Adipose tissue (tissue), 3 donors: ENCODE data around the gene POU2F1. TPM values are rescaled to one million over a fixed set of nuclear protein-coding genes. Genes with fewer than 3 reads are reported as not detected.

Experiments used
- H3K27ac ChIP-seq: one replicate; pipeline ENCODE4 v1.5.1; 2013; ENCODE audit warnings: low read depth, low read length
- WGBS, 3 donors: extraction: QIAGEN DNeasy Blood & Tissue Kit; methylation state at CpG; one replicate each; pipeline ENCODE4 v1.1.7; 2013; 5-methylcytosine and 5-hydroxymethylcytosine counted together
- polyA plus RNA-seq, 3 donors: library from polyadenylated mRNA; stranded (reverse); fragments of 200-250 nt; gene quantifications; one replicate each; pipeline ENCODE4 v1.2.3, GENCODE V29; 2013
- donor health status: healthy with polysubstance abuse.
- donor health status: Bipolar disorder and iron deficiency.
- donor health status: healthy.

POU2F1 gene
- polyA plus RNA-seq, 3 donors, result 0.97 to 1.8 (median 1.4) TPM

GRCh38 chr1:167425482-167425881 lies 204.8 kb downstream of the POU2F1 start:
- no peak overlapping the region for H3K27ac ChIP-seq
- WGBS, 3 donors, result 92 to 95% (median 94%) methylated on average over 7 of the region's 7 CpGs

- WGBS, 3 donors, result 73 to 95% (median 94%) methylated on average over 4 of the region's 4 CpGs
- H3K27ac ChIP-seq, result no peak overlapping the region
Observed at GRCh38 chr1:167426716-167427115, 206.0 kb downstream of the POU2F1 start.

- WGBS, 3 donors, result 63 to 91% (median 69%) methylated on average over 5 of the region's 5 CpGs
- no peak overlapping the region for H3K27ac ChIP-seq
Observed at GRCh38 chr1:167427848-167428247, 207.2 kb downstream of the POU2F1 start.

- no peak overlapping the region for H3K27ac ChIP-seq
- WGBS, 3 donors, result 53 to 69% (median 61%) methylated on average over 2 of the region's 2 CpGs
Observed at GRCh38 chr1:167428395-167428794, 207.7 kb downstream of the POU2F1 start.

GRCh38 chr1:167429612-167430011 lies 208.9 kb downstream of the POU2F1 start:
- no peak overlapping the region for H3K27ac ChIP-seq
- WGBS, 3 donors, result 56 to 76% (median 63%) methylated on average over 2 of the region's 2 CpGs

- H3K27ac ChIP-seq, result no peak overlapping the region
- WGBS, 3 donors, result 80 to 88% (median 82%) methylated on average over 17 of the region's 17 CpGs
Observed at GRCh38 chr1:167430134-167430848, 209.6 kb downstream of the POU2F1 start.

- H3K27ac ChIP-seq, result no peak overlapping the region
- WGBS, 3 donors, result 85 to 92% (median 91%) methylated on average over 10 of the region's 10 CpGs
Observed at GRCh38 chr1:167430849-167431242, 210.2 kb downstream of the POU2F1 start.

- H3K27ac ChIP-seq, result no peak overlapping the region
- 83 to 88% (median 84%) methylated on average over 14 of the region's 14 CpGs for WGBS, 3 donors
Observed at GRCh38 chr1:167431261-167431908, 210.7 kb downstream of the POU2F1 start.

- no peak overlapping the region for H3K27ac ChIP-seq
- 77 to 91% (median 86%) methylated on average over 8 of the region's 8 CpGs for WGBS, 3 donors
Observed at GRCh38 chr1:167431909-167432650, 211.4 kb downstream of the POU2F1 start.

- 96 to 98% (median 97%) methylated on average over 7 of the region's 7 CpGs for WGBS, 3 donors
- no peak overlapping the region for H3K27ac ChIP-seq
Observed at GRCh38 chr1:167432780-167433179, 212.1 kb downstream of the POU2F1 start.

GRCh38 chr1:167433884-167434283 lies 213.2 kb downstream of the POU2F1 start:
- H3K27ac ChIP-seq, result no peak overlapping the region
- 90 to 94% (median 91%) methylated on average over 6 of the region's 6 CpGs for WGBS, 3 donors

GRCh38 chr1:167434306-167434705 lies 213.6 kb downstream of the POU2F1 start:
- WGBS, 3 donors, result 84 to 92% (median 86%) methylated on average over 6 of the region's 6 CpGs
- H3K27ac ChIP-seq, result no peak overlapping the region

- H3K27ac ChIP-seq, result no peak overlapping the region
- 89 to 92% (median 92%) methylated on average over 4 of the region's 4 CpGs for WGBS, 3 donors
Observed at GRCh38 chr1:167435484-167435883, 214.8 kb downstream of the POU2F1 start.

GRCh38 chr1:167438171-167439138 lies 217.8 kb downstream of the POU2F1 start:
- no peak overlapping the region for H3K27ac ChIP-seq
- 62 to 84% (median 69%) methylated on average over 17 of the region's 17 CpGs for WGBS, 3 donors

GRCh38 chr1:167439301-167439988 lies 218.8 kb downstream of the POU2F1 start:
- H3K27ac ChIP-seq, result no peak overlapping the region
- 6 to 10% (median 8%) methylated on average over 49 of the region's 49 CpGs for WGBS, 3 donors

GRCh38 chr1:167440345-167440744 lies 219.7 kb downstream of the POU2F1 start:
- WGBS, 3 donors, result 93 to 97% (median 96%) methylated on average over 4 of the region's 4 CpGs
- H3K27ac ChIP-seq, result no peak overlapping the region

GRCh38 chr1:167440776-167441175 lies 220.1 kb downstream of the POU2F1 start:
- 91 to 96% (median 96%) methylated on average over 8 of the region's 8 CpGs for WGBS, 3 donors
- no peak overlapping the region for H3K27ac ChIP-seq

GRCh38 chr1:167441222-167441621 lies 220.5 kb downstream of the POU2F1 start:
- no peak overlapping the region for H3K27ac ChIP-seq
- WGBS, 3 donors, result 95 to 98% (median 98%) methylated on average over 3 of the region's 3 CpGs
